Heart left ventricle (tissue), 13 donors: ENCODE data around the gene LRP1.

ENCODE experiments used
- POLR2A ChIP-seq, 2 donors: fragments of 450-650 bp; IDR thresholded peaks; one replicate each; pipeline ENCODE4 v1.6.1; 2017; ENCODE audit warnings: antibody characterized with exemption in 2 of 2, mild to moderate bottlenecking in 2 of 2, moderate library complexity in 2 of 2
- TF ChIP-seq, protein P1 (sequence below), 12 donors: fragments of 200-600 bp; sonication (generic) in 4 of 12; IDR thresholded peaks; one replicate each; pipeline versions ENCODE4 v1.5.0 to v1.8.0; 2018 to 2022; ENCODE audit warnings: antibody characterized with exemption in 12 of 12, mild to moderate bottlenecking in 5 of 12
- donor health status: ischemic (EF 13 %, LVEDD 7.1; RV severe dilation, severe dysfunction).
- donor health status: DM: no; HTN: yes; CAD: no.
- donor health status: DM: no; HTN: no; CAD: no.
- donor health status: ischemic (EF 25% LVEDD 6.9; RV normal size, moderate dysfunction).
- donor health status: ischemic (EF 25% LVEDD 5.7; RV mildly dilated, moderate dysfunction).
- donor health status: ischemic (EF 35%, LVEDD 5.7; RV mildly dilated, moderate dysfunction).
- donor health status: nonischemic (EF 11% LVEDD 7.7; RV severe dilation, severe dysfunction).
- donor health status: DM: yes; HTN: yes; CAD: no.
- donor health status: PGD.
- donor health status: ischemic (EF 29% LVEDD 5.4; RV normal size, mild dysfunction).
- donor health status: nonischemic (EF 23%, LVEDD 6.1; RV moderate dilation, normal function).

DNA sequence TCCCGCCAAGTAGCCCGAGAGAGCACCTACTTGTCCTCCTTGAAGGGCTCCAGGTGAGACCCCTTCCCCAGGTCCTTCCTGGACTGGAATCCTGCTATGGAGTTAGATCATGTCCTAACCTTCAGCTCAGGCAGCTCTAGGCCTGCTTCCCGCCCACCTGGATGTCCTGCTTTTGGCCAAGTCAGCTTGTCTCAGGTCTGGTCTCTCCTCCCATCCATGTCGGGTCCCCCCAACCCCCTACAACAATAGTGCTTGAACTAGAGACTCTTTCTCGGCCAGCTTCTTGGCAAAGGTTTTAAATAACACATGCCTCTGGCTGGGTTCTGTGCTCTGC, 35.8 kb upstream of the LRP1 start:
- TF ChIP-seq, protein P1, sequence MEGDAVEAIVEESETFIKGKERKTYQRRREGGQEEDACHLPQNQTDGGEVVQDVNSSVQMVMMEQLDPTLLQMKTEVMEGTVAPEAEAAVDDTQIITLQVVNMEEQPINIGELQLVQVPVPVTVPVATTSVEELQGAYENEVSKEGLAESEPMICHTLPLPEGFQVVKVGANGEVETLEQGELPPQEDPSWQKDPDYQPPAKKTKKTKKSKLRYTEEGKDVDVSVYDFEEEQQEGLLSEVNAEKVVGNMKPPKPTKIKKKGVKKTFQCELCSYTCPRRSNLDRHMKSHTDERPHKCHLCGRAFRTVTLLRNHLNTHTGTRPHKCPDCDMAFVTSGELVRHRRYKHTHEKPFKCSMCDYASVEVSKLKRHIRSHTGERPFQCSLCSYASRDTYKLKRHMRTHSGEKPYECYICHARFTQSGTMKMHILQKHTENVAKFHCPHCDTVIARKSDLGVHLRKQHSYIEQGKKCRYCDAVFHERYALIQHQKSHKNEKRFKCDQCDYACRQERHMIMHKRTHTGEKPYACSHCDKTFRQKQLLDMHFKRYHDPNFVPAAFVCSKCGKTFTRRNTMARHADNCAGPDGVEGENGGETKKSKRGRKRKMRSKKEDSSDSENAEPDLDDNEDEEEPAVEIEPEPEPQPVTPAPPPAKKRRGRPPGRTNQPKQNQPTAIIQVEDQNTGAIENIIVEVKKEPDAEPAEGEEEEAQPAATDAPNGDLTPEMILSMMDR (IDR thresholded peaks at IDR 0.05): no peak
- TF ChIP-seq POLR2A (IDR thresholded peaks at IDR 0.05): no peak
